Measurements from ENCODE around the gene GAL3ST2.
"Not testable (repeated sequence)": the region's sequence is repeated elsewhere in the genome, so short reads cannot be mapped to it uniquely, and the experiment has no call there.

Gene GAL3ST2

DNA sequence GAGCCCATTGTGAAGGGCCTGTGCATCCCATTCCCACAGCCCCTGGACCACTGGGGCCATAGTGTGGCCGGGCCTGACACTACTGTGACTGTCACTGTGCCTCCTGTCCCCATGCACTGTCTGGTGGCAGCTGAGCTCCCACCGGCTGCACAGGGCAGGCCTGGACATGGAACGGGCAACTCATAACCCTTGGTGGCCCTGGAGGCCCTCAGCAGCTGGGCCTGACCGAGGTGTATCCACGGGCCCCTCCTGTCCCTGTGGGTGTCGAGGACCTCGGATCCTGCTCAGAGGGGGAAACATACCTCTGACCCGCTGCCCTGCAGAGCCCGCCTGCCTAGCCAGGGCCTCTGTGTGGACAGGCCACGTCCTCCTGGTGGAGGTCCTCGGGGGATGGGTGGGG, 7.8 kb upstream of the GAL3ST2 start:
- no peak for DNase-seq (ENCODE audit: low read depth)

DNA sequence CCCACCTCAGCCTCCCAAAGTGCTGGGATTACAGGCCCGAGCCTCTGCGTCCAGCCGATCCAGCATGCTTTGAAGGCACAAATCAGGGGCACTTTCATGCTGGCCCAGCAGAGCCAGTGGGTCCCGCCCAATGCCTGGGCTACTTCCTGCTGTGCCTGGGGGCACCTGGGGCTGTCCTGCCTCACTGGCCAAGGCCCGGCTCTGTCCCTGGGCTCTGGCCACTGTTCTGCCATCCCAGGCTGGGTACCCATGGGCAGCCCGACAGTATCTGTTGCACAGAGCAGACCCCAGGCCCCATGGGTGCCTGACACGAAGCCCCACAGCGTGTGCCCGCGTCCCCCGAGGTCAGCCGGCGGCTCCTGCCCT, 6.8 kb upstream of the GAL3ST2 start:
- no peak for DNase-seq (ENCODE audit: low read depth)

DNA sequence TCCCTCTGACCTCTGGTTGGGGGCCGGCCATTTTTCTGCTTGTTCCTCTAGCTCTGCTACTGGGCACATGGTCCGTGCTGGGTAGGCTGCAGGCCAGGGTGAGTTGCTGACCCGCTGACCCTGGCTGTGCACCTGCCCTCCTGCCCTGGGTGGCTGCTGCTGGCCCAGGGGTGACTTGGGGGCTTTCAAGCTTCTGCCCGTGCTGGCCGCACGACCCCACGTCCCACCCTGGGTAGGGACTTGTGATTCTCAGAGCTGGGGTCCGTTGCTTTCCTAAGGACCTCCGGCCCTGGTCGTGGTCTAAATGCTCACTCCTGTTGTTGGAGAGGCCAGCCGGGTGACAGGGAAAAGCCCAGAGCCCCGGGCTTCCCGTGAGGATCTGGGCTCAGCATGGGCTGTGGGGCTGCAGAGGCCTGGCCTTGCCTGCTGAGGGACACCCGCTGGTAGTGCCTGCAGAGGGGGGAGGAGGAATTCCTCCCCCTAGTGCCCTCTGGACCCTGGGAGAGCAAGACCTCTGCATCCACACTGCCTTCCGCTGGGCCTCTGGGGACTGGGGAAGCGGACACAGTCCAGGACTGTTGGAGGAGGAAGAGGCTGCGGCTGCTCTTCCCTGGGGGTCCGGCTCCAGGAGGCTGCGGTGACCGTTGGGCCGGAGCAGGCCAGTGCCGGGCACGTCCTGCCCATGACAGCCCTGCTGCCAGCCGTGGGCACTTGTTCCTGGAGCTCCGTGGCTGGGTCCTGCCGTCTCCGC, 6.3 kb upstream of the GAL3ST2 start:
- no peak for DNase-seq (ENCODE audit: low read depth)

DNA sequence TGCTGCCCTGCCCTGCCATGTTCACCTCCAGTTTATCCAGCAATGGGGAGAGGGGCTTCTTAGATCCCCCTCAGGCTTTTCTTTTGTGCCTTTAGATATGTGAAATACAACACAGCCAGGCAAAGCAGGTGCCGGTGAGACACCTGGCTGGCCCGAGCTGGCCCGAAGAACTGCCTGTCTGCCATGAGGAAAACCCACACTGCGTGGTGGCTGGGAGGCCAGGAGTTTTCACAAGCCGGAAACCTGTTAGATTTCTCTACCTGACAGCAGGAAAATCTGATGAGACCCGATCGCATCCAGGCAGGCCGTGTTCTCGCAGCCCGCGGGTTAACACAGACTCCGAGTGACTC, 5.7 kb upstream of the GAL3ST2 start:
- DNase-seq (ENCODE audit: low read depth), result no peak

DNA sequence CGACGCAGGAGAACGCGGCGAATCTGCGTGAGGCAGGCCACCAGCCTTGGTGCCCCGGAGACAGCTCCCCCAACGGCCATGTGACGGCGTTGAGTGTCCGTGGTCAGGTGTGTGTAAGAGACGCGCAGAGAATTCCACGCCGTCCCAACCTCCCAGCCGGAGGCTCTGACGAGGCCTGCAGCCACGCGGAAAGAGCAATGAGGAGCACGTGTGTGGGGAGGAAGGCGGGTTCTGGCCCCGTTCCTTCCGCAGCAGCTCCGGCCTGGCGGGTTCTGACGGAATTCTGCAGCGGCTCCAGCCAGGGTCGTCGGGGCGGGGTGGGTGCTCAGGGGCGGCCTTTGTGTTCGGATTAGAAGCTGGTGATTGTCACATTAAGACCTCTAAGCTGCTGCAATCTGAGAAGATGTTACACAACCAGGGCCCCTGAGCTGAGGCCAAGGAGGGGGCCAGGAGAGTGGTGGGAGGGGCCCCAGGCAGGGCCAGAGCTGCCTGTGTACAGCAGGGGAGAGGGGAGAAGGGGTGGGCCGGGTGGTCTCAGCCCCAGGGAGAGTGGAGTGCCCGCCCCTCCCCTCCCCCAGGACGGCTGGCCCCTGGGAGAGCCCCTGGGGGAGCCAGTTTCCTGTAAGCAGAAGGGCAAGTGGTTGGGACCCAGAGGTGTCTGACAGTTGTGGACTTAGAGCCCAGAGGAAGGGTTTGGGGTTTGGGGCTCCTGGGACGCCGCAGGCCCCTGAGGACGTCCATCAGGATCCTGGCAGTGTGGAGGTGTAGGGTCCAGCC, 5.1 kb upstream of the GAL3ST2 start:
- no peak for DNase-seq (ENCODE audit: low read depth)

DNA sequence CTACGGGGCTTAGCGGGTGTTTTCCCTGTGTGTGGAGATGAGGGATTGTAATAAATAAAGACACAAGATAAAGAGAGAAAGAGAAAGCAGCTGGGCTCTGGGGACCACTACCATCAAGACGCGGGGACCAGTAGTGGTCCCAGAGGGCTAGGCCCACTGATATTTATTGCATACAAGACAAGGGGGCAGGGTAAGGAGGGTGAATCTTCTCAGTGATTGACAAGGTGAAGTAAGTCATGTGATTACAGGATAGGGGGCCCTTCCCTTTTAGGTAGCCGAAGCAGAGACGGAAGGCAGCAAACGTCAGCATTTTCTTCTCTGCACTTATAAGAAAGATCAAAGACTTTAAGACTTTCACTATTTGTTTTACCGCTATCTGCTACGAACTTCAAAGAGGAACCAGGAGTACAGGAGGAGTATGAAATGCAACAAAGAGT, 4.5 kb upstream of the GAL3ST2 start:
- DNase-seq (ENCODE audit: low read depth), result peak; percentile 21

DNA sequence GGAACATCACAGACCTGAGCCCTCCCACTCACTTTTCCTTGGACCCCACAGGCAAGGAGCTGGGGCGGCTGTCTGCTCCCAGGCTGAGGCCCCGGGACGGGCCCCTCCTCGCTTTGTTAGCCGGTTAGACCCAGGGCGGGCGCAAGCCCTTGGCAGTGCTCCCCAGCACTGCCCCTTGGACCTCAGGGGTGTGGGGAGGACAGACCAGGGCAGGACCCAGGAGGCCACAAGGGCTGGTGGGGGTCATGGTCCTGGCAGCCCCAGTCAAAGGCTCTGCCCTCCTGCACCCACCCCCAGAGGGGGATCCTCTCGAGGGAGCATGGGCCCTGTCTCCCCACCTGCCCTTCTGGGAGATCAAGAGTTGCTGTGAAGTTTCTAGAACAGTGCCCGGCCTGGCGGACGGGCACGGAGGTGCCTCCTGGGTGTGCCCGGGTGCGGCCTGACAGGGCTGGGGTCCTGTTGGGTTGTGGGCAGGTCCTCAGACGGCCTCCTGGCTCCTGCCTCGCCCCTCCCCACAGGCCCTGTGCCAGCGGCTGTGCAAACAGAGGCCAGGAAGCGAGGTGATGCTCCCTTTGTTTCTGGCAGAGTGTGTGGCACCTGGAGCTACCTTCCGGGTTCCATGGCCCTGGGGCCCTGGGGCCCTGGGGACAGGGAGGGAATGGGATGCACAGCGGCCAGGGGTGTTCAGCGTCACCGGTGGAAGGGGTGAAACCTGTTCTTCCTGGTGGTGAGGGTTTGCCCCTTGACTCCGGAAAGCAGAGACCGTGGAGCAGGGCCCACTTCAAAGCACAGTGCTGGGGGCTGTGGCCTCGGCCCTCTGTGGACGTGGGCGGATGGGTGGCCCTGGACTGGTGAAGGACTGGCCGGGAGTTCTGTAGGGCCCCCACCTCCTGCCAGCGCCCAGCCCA, 2.9 kb upstream of the GAL3ST2 start:
- no peak for DNase-seq (ENCODE audit: low read depth)

DNA sequence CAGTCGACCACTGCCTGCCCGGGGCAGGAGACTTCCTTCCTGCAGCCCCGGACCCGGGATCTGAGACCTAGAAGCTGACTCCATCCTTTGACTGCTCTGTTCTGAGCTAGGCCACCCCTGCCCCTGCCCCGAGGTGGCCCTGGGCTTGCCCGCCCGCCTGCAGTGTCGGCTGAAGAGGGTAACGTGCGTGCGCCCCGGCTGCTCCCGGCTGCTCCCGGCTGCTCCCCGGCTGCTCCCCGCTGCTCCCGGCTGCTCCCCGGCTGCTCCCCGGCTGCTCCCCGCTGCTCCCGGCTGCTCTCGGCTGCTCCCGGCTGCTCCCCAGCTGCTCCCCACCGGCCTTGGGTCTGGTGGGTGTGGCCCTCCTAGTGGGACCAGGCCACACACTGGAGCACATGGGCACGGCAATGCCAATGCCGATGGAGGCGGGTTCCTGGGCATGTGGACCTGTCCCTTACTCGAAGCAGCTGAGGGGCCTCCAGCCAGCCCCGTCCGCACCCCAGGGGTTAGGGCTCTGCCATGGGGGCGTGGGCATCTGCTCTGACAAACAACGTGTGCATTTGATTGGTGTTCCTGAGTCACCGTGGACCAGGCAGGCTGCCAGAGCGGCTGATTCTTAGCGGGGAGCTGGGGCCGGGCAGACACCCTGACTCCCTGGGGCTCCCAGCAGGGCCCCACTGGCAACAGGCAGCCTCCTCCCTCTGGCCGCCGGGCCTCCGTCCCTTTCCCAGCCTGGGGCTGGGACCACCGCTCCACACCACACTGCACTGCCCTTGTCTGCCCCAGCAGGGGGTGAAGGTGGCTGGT, 2.0 kb upstream of the GAL3ST2 start:
- DNase-seq (ENCODE audit: low read depth), result no peak

DNA sequence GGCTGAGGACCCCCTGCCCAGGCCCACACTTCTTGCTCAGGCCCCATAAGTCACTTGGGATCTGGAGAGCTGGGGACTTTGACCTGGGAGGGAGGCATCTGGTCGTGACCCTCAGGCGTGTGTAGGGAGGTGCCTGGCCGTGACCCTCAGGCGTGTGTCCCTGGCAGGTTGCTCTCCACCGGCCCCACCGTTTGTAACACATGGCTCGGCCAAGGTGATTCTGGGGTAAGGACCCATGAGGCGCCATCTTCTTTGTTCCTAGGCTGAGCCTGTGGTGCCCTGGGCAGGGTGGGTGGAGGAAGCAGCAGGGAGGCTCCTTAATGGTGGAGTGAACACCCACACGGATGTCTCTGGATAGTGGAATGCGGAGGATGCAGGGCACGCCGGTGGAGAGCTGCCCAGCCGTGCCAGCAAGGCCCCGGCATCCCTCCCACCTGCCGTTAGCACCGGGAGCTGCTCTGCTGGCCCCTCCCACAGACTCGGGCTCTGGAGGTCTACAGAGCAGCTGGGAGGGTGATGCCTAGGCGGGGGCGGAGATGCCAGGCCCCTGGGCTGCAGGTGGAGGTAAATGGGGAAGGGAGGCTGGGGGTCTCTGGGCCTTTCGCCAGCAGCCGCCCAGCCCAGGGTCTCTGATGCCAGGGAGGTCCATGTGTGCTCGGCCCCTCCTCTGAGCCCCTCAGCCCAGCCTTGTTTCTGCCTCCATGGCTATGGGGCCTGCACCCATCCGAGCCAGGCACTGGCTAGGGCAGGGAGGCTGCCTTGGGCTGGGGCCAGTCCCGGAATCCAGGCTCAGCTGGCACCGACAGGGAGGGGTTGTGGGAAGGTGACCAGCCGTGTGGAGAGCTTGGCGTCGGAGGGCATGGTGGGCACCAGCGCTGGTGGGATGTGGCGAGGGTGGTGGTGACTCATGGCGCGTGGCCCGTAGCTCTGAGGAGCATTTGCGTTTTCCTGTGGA, 1.1 kb upstream of the GAL3ST2 start:
- no peak for DNase-seq (ENCODE audit: low read depth)

DNA sequence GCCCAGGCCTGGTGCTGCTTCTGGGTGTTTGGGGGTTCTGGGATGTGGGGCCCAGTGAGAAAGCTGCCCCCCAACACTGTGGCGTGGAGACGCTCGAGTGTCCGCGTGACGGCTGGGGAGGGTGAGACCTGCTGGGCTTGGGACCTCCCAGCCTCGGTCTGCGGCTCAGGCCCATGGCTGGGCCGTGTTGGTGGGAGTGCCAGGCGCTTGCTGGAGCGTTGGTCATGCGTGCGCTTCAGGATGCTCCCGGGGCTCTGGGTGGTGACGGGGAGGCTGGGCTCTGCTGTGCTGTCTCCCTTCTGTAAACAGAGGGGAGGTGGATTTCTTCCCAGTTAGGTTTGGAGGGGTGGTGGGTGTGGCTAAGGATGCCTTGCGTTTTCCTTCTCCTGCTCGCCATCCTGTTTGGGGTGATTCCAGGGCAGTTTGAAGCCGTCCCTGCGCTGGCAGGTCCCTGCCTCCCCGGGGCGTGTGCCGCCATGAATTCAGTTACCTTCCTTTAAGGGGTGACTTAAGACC, 606 bp downstream of the GAL3ST2 start:
- no peak for DNase-seq (ENCODE audit: low read depth)

DNA sequence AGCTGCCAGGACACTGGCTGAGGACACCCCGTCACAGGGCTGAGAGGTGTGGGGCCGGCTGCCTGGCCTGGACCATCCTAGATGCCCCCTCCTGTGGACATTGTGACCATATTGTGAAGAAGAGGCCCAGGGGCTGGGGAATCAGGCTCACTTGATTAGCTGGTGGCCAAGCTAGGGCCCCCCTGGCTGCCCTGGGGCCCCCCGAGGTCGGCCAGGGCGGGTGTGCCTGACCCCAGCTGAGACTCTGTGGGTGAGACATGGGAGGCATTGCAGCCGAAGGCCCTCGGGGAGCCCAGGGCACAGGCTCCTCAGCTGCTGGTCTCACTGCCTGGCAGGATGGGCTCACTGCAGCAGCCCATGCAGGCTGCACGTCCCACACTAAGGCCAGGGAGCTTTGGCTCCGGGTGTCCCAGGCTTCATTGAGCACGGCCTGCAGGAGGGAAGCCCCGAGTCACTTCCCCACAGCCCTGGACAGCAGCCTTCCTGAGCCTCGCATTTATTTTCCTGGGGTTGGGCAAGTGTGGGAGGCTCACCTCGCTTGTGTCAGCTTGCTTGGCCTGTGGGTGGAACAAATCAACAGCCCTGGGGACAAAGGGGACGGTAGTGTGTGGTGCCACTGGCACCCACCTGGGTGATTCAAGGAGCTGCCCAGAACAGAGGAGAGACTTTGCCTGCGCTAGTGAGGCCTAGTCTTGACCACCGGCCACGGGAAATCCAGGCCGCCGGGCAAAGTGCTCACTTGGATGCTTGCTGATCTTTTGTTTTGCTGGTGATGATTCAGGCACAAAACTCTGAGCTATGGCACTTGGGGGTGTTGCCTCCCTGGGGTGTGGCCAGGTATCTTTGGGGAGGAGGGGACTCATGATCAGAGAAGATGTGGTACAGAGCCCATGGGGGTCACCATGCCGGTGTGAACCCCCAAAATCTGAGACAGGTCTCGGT, 1.3 kb downstream of the GAL3ST2 start:
- no peak for DNase-seq (ENCODE audit: low read depth)

DNA sequence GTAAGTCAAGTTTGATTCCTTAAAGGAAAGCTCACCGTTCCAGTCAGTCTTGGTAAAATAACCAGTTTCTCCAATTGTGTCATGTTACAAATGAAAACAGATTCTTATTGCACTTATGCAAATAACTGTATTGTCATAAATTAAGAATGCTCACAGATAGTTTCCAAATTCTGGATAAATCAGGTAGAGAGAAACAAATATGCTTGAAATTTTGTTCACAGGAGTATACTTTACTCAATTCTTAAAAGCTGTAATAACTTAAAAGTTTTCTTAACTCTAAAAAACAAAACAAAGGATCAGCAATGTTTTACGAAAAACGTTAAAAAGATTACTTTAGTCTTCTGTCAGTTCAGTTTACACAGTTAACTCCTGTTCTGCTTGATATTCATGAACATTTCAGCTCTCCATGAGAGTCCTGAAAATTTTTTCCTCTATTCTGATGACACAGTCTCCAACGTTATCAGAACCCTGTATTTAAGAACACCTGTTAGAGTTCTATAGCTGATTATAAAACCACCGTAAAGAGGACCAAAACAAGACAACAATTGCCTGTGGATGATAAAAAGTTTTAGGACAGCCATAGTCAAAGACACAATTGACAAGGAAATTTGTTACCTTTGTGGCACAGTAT, 4.4 kb downstream of the GAL3ST2 start:
- DNase-seq (ENCODE audit: low read depth), result no peak

DNA sequence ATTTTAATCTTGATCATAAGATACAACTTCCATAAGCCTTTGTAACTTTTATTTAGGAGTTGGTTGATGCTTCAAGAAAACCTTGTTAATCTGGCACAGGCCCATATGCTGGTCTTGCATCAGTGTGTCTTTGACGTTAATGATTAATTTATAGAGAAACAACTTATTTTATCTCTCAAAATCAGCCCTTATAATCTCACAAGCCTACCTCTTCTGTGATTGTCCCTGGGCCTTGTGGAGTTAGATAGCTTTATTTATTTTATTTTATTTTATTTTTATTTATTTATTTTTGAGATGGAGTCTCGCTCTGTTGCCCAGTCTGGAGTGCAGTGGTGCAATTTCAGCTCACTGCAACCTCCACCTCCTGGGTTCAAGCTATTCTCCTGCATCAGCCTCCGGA, 5.4 kb downstream of the GAL3ST2 start:
- DNase-seq (ENCODE audit: low read depth), result not testable (repeated sequence)

DNA sequence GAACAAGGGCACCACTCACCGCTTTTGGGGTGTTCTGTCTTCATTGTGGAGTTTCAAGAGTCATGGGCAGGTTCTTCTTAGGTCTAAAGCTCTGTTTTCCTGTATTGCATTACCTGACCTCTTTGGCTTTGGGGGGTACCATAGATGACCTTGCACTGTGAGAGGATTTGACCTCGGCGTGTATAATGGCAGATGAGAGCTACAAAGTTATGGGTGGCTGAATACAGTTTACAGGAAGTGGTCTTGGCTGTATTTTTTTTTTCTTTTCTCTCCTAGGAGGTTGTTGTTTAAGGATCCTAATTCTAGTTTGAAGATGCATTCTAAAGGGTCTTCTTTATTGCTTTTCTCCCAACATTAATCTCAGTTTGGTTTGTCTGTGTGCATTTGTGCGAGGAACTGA, 11.5 kb downstream of the GAL3ST2 start:
- no peak for DNase-seq (ENCODE audit: low read depth)

DNA sequence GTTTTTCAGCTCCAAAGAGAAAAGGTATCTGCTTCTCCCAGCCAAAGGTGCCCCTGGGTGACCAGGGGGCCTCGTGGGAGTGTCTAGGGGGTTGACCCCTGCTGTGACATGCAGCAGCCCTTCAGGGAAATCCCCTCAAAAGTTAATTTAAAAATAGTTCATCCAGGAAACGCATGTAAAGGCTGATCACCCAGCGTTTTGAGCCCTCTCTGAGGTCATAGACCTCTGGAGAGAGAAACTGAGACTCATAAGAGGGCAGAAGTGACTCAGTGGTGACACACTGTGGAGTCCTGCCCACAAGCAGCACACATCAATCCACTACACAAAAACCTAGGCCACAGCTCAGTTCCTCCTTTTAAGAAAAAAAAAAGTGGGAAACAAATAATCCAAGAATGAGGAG, 11.9 kb downstream of the GAL3ST2 start:
- DNase-seq (ENCODE audit: low read depth), result peak; percentile 61

DNA sequence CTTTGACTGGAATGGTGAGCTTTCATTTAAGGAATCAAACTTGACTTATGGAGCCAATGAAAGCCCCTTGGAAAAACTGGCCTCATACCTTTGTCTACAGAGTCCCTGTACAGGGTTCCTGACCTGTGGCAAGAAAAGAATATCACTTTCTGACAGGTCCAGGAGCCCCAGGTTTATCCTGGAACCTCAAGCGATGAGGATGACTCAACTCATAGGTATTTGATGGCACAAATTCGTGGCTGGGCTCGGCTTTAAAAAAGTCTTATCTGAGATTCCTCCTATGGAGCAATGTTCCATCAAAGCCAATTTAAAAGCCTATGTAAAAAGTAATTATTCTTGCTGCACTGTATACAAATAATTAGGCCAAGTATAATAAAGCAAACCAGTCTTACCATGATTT, 14.8 kb downstream of the GAL3ST2 start:
- DNase-seq (ENCODE audit: low read depth), result not testable (repeated sequence)

DNA sequence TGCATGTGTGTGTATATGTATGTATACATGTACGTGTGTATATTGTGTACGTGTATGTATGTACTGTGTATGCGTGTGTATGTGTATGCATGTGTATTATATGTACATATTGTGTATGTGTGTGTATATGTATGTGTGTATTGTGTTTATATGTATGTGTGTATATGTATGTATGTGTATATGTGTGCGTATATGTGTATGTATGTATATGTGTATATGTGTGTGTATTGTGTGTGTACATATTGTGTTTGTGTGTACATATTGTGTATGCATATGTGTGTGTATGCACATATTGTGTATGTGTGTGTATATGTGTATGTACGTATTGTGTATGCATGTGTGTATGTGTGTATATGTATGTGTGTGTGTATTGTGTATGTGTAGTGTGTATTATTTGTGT, 16.8 kb downstream of the GAL3ST2 start:
- DNase-seq (ENCODE audit: low read depth), result no peak

DNA sequence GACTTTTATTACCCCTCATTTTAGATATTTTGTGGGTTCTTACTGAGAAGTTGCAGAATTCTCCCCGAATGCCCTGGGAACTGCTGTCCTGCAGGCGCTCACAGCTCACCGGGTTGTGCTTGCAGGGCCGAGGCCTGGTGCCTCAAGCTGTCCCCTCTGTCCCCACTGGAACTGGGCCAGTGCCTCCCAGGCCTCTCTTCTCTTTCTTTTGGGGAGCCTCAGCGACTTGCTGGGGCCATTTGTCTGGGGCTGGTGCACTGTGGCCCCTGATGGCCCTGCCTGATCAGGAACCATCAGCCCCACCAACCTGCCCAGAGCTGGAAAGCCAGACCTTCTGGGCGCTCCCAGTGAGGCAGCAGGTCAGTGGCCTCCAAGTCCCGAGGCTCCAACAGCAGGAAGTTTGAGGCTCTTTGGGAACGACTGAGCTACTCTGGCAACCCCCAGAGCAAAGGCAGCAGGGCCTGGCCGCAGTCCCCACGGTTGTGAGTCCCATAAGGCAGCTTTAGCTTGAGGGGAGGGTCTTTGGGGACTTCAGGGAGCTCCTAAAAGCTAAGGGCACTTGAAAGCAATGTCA, 17.7 kb downstream of the GAL3ST2 start:
- no peak for DNase-seq (ENCODE audit: low read depth)

Measured in activated T-cell treated with anti-CD3 and anti-CD28 coated beads for 24 hours (primary cell).